ENCODE data around the gene CRYL1.

Gene CRYL1

DNA sequence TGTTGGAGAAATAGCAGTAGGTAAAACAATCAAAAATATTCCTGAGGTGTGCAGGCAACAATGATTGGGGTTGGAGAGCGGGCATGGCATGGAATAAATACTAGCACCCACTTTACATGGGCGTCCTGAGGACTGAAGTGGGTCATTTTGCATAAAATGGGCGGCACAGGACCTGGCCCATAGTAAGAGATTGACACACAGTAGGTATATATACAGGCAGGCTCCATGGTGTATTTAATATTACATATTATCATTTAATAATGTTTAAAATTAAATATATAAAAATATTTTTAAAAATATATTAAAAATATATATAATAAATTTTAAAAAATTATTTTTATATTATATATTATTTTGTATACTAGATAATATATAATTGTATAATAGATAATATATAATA, 48.3 kb downstream of the CRYL1 start:
- TF ChIP-seq ZFX (IDR thresholded peaks at IDR 0.05; ENCODE audit: borderline replicate concordance) (no peak), CTCF (IDR thresholded peaks at IDR 0.05) (no peak)
- no peak overlapping the region for H3K27ac ChIP-seq

DNA sequence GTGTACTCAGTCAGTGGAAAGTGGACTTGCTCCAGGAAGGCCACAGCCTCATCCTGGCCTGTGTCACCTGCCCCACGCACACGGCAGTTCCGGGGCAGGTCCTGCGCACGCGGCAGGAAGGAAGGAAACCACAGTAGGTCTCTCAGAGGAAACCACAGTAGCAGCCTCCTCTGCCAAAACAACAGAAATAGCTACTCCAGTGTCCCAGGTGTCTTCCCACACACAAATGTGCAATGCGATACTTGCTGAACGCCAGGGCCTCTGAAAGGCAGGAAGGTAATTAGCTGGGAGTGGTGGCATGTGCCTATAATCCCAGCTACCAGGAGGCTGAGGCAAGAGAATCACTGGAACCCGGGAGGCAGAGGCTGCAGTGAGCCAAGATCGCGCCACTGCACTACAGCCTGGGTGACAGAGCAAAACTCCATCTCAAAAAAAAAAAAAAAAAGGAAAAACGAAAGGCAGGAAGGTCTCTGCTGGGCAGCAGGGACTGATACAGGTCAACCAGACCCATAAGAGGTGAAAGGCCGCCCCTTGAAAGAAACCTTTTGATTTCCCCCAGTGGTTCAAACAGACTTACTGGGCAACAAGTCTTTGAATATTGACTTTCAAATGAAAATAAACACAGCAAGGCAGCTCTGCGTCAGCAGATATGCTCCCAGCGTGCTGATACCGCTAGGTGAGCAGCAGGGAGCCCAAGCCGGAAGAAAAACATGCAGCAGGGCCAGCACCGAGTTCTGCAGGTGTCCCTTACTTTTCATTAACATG, 49.5 kb downstream of the CRYL1 start:
- TF ChIP-seq ZFX (IDR thresholded peaks at IDR 0.05; ENCODE audit: borderline replicate concordance): no peak
- TF ChIP-seq CTCF (IDR thresholded peaks at IDR 0.05): no peak
- no peak overlapping the region for H3K27ac ChIP-seq

DNA sequence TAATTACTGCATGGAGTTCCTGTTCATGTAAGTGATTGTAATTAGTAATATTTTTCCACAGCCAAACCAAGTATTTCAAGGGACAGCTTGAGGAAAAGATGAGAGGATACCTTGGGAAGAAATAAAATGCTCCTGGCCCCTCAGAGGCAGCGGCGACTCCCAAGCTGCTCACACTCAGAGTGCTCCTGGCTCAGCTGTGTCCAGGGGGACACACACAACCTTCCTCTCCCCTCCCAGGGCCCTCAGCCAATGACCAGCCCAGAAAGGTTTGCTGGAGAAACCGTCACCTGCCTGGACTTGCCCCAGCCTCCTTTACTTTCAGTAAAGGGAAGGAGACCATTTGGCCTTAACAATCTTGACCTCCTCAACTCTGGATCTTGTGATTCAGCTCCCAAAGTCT, 51.1 kb downstream of the CRYL1 start:
- TF ChIP-seq CTCF (IDR thresholded peaks at IDR 0.05): no peak
- no peak for TF ChIP-seq ZFX (IDR thresholded peaks at IDR 0.05; ENCODE audit: borderline replicate concordance)
- H3K27ac ChIP-seq: no peak overlapping the region

GRCh38 chr13:20473888-20474287, 51.8 kb downstream of the CRYL1 start:
- TF ChIP-seq ZFX (IDR thresholded peaks at IDR 0.05; ENCODE audit: borderline replicate concordance): no peak
- TF ChIP-seq CTCF (IDR thresholded peaks at IDR 0.05): no peak
- H3K27ac ChIP-seq: no peak overlapping the region

DNA sequence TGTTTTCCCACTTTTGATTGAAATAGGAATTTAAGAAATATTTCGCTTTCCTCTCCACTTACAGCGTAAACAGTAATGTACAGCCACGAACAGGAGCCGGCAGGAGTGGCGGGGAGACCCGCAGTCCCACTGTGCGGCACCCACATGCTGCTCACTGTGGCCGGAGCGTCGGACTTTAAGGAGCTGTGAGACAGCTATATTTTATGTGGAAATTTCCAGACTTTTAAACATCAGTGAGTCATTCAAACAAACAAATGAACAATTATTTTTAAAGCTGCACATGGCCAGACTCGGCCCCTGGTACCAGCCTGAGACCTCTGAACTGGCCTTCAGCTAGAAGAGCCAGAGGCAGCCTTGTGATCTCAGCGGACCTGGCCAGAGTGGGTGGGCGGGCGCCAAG, 52.5 kb downstream of the CRYL1 start:
- TF ChIP-seq ZFX (IDR thresholded peaks at IDR 0.05; ENCODE audit: borderline replicate concordance) (no peak), CTCF (IDR thresholded peaks at IDR 0.05) (no peak)
- H3K27ac ChIP-seq: no peak overlapping the region

DNA sequence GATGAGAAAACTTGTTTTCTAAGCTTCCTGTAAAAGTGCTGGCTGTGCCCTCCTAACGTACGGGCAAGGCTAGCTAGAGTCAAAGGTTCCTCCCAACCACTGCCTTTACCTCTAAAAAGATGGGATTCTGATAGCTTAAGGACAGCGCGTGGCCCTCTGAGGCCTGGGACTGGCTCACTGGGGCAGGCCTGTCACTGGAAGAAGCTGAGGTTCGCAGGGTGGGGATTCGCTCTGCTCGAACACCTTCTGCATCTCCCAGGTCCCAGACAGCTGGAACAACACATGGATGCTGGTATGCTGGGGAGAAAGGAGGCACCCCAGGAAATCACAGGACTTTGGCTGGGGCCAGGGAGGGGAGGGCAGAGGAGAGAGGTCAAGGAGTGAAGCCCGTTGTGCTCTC, 53.1 kb downstream of the CRYL1 start:
- TF ChIP-seq CTCF (IDR thresholded peaks at IDR 0.05): no peak
- no peak for TF ChIP-seq ZFX (IDR thresholded peaks at IDR 0.05; ENCODE audit: borderline replicate concordance)
- no peak overlapping the region for H3K27ac ChIP-seq

GRCh38 chr13:20470136-20470535, 55.5 kb downstream of the CRYL1 start:
- no peak for TF ChIP-seq CTCF (IDR thresholded peaks at IDR 0.05)
- no peak for TF ChIP-seq ZFX (IDR thresholded peaks at IDR 0.05; ENCODE audit: borderline replicate concordance)
- H3K27ac ChIP-seq: no peak overlapping the region
